Pancreas (tissue), 10 donors: ENCODE data around the gene SGMS1. TPM values are rescaled to one million over a fixed set of nuclear protein-coding genes. Genes with fewer than 3 reads are reported as not detected.
A peak's percentile ranks its signal among the peaks of the same experiment; 100 is the strongest.
"Not testable (repeated sequence)": the region's sequence is repeated elsewhere in the genome, so short reads cannot be mapped to it uniquely, and the experiment has no call there.

ENCODE experiments used
- ATAC-seq, 4 donors: fragments of 200-7000 bp; cut with Tn5 transposase; one replicate each; pipeline versions ENCODE4 v1.8.0 to v1.9.1; 2020; ENCODE audit warnings: mild to moderate bottlenecking in 4 of 4, moderate library complexity in 4 of 4
- DNase-seq, 6 donors: peaks; one replicate each; pipeline ENCODE4 v3.0.0-alpha.2; 2020
- FAIRE-seq: peaks from 2 replicates; lab custom pipeline; 2012; peaks lifted over from hg19 to GRCh38; lab: Jason Lieb, UNC
- H3K27ac ChIP-seq, 4 donors: fragments of 200-600 bp; sonication (generic); 1 replicate in 3 of 4; 2 replicates in 1 of 4; pipeline versions ENCODE4 v1.5.0 to v1.8.0; 2020
- H3K27me3 ChIP-seq, 4 donors: fragments of 200-600 bp; one replicate each; pipeline ENCODE4 v1.8.0; 2021
- H3K36me3 ChIP-seq, 3 donors: fragments of 200-600 bp; sonication (generic) in 1 of 3; one replicate each; pipeline versions ENCODE4 v1.5.0 to v1.8.0; 2020 to 2021
- H3K4me1 ChIP-seq, 3 donors: fragments of 200-600 bp; one replicate each; pipeline ENCODE4 v1.8.0; 2021
- H3K4me3 ChIP-seq, 4 donors: fragments of 200-600 bp; sonication (generic) in 2 of 4; one replicate each; pipeline versions ENCODE4 v1.5.0 to v1.8.0; 2020 to 2021
- H3K9me3 ChIP-seq, 4 donors: fragments of 200-600 bp; one replicate each; pipeline ENCODE4 v1.8.0; 2021
- WGBS, 2 donors: extraction: QIAGEN DNeasy Blood & Tissue Kit; methylation state at CpG; one replicate each; pipeline ENCODE4 v1.1.7; 2013; 5-methylcytosine and 5-hydroxymethylcytosine counted together
- intact Hi-C, 3 donors: fragments of 100-400 bp; cut with DNase I; formaldehyde crosslinking; loops; one replicate each; pipeline versions ENCODE4 v1.11.1 to v1.14.2; 2022
- polyA plus RNA-seq, 2 donors: library from polyadenylated mRNA; stranded (reverse); fragments of 200-250 nt; gene quantifications; one replicate each; pipeline ENCODE4 v1.2.3, GENCODE V29; 2013
- total RNA-seq, 6 donors: library from RNA; stranded (reverse); fragmentation: NEBNext Ultra II Directional in 4 of 6; extraction: Animal tissue kit (Norgen Biotek cat#: 25700) in 4 of 6; gene quantifications; one replicate each; pipeline versions ENCODE4 v1.2.1 to v1.2.4, GENCODE V29; 2021 to 2023
- TF ChIP-seq, protein P1 (sequence below), 4 donors: fragments of 200-600 bp; sonication (generic) in 3 of 4; IDR thresholded peaks; one replicate each; pipeline versions ENCODE4 v1.5.0 to v1.8.0; 2021; ENCODE audit warnings: antibody characterized with exemption in 4 of 4
- donor health status: healthy with polysubstance abuse.
- donor health status: DM: no; HTN: no; CAD: no; lungs with moderate emphysema.
- donor health status: DM: no; HTN: no; CAD: no.
- donor health status: control.
- donor health status: control.
- donor health status: Bipolar disorder and iron deficiency.
- donor health status: DM: yes; HTN: yes; CAD: no.
- donor health status: DM: no; HTN: no; CAD: no.
- donor health status: DM: no; HTN: no; CAD: no.
- donor health status: DM: yes; HTN: yes; CAD: no.

The SGMS1 gene
- total and polyA plus RNA-seq, 8 donors: 4.8 to 21.6 (median 13.2) TPM

DNA sequence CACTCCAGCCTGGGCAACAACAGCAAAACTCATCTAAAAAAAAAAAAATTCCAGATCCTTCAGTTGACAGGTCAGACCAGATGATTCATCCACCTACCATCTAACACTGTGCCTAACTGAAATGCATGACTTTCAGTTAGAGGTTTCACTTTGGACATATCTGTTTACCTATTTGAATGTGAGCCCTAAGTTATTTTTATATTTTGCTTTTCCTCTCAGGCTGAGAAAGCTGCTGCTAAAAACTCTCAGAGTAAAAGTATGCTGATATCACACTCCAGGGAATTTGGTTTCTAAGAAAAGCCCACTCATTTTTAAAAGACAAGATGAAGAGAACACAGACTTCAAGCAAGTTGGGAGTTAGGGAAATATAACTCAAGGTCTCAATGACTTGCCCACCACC, 126.0 kb downstream of the SGMS1 start:
- H3K4me3 ChIP-seq: no peak overlapping the region
- DNase-seq: no peak
- H3K36me3 ChIP-seq: no peaks in the 10 kb centered on the region
- no peaks in the 10 kb centered on the region for H3K27me3 ChIP-seq
- TF ChIP-seq, protein P1, sequence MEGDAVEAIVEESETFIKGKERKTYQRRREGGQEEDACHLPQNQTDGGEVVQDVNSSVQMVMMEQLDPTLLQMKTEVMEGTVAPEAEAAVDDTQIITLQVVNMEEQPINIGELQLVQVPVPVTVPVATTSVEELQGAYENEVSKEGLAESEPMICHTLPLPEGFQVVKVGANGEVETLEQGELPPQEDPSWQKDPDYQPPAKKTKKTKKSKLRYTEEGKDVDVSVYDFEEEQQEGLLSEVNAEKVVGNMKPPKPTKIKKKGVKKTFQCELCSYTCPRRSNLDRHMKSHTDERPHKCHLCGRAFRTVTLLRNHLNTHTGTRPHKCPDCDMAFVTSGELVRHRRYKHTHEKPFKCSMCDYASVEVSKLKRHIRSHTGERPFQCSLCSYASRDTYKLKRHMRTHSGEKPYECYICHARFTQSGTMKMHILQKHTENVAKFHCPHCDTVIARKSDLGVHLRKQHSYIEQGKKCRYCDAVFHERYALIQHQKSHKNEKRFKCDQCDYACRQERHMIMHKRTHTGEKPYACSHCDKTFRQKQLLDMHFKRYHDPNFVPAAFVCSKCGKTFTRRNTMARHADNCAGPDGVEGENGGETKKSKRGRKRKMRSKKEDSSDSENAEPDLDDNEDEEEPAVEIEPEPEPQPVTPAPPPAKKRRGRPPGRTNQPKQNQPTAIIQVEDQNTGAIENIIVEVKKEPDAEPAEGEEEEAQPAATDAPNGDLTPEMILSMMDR (IDR thresholded peaks at IDR 0.05): no peak
- peak overlapping the region in 2 of 4 donors; percentile 30 for H3K27ac ChIP-seq
- intact Hi-C loops: no loop called here
- ATAC-seq: peak in 3 of 4 donors; percentile 24 to 79 (median 74)
- H3K4me1 ChIP-seq: peaks cover 0 to 10% (median 0%) of the 10 kb centered on the region in 3 donors
- H3K9me3 ChIP-seq: no peaks in the 10 kb centered on the region
- FAIRE-seq: no peak

DNA sequence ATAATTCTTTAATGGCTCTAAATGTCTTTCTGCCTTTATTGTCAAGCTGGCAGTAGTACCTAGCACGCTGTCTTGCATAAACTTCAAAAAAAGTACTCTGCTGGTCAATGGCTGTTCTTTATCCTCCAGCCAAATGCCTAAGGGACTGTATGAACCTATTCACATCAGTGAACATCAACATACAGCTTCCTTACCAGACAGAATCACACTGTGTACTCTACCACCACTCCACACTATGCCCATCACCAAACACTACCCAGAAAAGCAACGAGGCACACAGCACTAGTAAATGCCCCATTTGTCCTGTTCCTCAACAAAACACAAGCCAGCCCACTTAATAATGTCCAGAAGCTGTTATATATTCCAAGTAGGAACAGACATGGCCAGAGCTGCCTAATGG, 127.5 kb downstream of the SGMS1 start:
- intact Hi-C loops: no loop called here
- H3K27me3 ChIP-seq: no peaks in the 10 kb centered on the region
- FAIRE-seq (no peak), ATAC-seq (no peak), DNase-seq (no peak)
- H3K4me1 ChIP-seq: peaks cover 0 to 2% (median 0%) of the 10 kb centered on the region in 3 donors
- H3K27ac ChIP-seq: no peak overlapping the region
- no peaks in the 10 kb centered on the region for H3K36me3 ChIP-seq
- H3K9me3 ChIP-seq: no peaks in the 10 kb centered on the region
- 90 to 95% methylated on average over 2 of the region's 2 CpGs for WGBS, 2 donors
- TF ChIP-seq, protein P1 (IDR thresholded peaks at IDR 0.05): no peak
- H3K4me3 ChIP-seq: no peak overlapping the region

DNA sequence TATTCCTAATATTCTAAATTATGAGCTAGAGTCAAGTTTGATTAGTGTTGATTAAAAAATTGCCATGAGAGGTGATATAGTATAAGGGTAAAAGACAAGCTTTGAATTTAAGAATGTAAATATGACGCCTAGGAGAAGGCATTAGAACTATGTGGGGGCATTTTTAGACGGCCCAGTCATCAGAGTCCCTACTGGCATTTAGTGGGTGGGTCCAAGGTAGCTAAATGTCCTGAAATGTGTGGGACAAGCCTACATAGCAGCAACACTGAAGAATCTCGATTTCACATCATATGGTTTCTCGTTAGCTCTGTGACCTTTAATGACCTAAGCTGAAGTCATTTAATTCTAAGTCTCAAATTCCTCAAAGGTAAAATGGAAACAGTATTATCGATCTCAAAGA, 133.5 kb downstream of the SGMS1 start:
- 98 to 99% methylated on average over 5 of the region's 5 CpGs for WGBS, 2 donors
- H3K36me3 ChIP-seq: no peaks in the 10 kb centered on the region
- no peaks in the 10 kb centered on the region for H3K9me3 ChIP-seq
- no peaks in the 10 kb centered on the region for H3K4me1 ChIP-seq
- TF ChIP-seq, protein P1 (IDR thresholded peaks at IDR 0.05): no peak
- H3K27me3 ChIP-seq: no peaks in the 10 kb centered on the region
- DNase-seq (no peak), FAIRE-seq (no peak), ATAC-seq (no peak)
- no peak overlapping the region for H3K4me3 ChIP-seq
- intact Hi-C loops: no loop called here
- H3K27ac ChIP-seq: no peak overlapping the region

DNA sequence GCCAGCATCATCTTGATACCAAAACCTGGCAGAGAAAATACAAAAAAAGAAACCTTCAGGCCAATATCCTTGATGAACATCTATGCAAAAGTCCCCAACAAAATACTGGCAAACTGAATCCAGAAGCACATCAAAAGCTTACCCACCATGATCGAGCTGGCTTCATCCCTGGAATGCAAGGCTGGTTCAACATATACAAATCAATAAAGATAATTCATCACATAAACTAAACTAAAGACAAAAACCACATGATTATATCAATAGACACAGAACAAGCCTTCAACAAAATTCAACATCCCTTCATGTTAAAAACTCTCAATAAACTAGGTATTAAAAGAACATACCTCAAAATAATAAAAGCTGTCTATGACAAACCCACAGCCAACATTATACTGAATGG, 139.2 kb downstream of the SGMS1 start:
- not testable (repeated sequence) for FAIRE-seq

DNA sequence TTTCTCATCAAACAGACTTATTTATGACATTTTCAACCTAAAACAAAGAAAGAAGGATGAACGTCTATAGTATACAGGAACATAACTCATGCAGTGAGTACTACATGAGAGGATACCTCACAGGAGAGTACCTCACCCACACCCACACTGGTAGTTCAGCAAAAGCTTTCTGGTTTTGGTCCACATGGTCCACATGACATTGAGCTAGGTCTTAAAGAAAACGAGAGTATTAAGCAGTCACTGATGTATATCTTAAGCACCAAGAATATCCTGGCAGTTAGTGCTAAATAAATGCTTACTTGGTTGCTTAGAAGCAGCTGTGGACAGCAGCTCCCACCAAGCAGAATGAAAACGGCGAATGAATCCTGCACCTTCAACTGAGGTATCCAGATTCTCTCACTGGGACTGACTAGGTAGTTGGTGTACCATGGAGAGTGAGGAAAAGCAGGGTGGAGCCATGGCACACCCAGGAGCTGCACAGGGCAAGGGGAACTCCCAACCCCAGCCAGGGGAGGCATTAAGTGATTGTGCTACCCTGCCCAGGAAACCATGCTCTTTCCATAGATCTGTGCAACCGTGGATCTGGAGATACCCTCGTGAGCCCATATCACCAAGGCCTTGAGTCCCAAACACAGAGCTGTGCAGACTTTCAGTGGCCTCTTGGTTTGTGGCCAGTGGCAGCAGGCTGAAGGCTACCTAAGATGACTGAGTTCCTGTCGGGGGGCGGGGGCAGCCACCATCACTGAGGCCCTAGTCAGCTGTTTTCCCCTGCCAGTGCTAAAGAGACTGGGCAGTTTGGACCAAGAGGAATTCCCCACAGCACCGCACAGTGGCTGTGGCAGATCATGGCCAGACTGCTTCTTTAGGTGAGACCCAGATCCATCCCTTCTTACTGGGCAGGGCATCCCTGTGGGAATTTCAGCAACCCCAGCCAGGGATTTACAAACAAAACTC, 143.4 kb downstream of the SGMS1 start:
- H3K27me3 ChIP-seq: no peaks in the 10 kb centered on the region
- H3K4me1 ChIP-seq: no peaks in the 10 kb centered on the region
- H3K4me3 ChIP-seq: no peak overlapping the region
- no peak for ATAC-seq
- intact Hi-C loops: no loop called here
- H3K9me3 ChIP-seq: peaks cover 0 to 5% (median 0%) of the 10 kb centered on the region in 4 donors
- DNase-seq: no peak
- TF ChIP-seq, protein P1 (IDR thresholded peaks at IDR 0.05): no peak
- 85 to 89% methylated on average over 9 of the region's 9 CpGs for WGBS, 2 donors
- no peak overlapping the region for H3K27ac ChIP-seq
- no peaks in the 10 kb centered on the region for H3K36me3 ChIP-seq
- FAIRE-seq: no peak

More for the DNA sequence above, 139.2 kb downstream of the SGMS1 start:
- H3K36me3 ChIP-seq, ATAC-seq, H3K27me3 ChIP-seq, H3K9me3 ChIP-seq, H3K27ac ChIP-seq, H3K4me3 ChIP-seq, intact Hi-C loops, DNase-seq, H3K4me1 ChIP-seq: not testable (repeated sequence)
- WGBS, 2 donors: 88 to 92% methylated on average over 1 of the region's 1 CpG
